Ureter (tissue), 1 donor: ENCODE data around the gene SLC35F1. TPM values are rescaled to one million over a fixed set of nuclear protein-coding genes. Genes with fewer than 3 reads are reported as not detected.
"Not testable (repeated sequence)": the region's sequence is repeated elsewhere in the genome, so short reads cannot be mapped to it uniquely, and the experiment has no call there.

Experiments
- DNase-seq: peaks from one replicate; pipeline ENCODE4 v3.0.0-alpha.2; 2020; ENCODE audit warnings: low spot score
- total RNA-seq: library from RNA; stranded (reverse); gene quantifications from one replicate; pipeline ENCODE4 v1.2.4, GENCODE V29; 2023
- donor health status: DM: yes; HTN: yes; CAD: no.

Gene SLC35F1
- total RNA-seq, 1 donor from 2014 or later, result 0.91 TPM

DNA sequence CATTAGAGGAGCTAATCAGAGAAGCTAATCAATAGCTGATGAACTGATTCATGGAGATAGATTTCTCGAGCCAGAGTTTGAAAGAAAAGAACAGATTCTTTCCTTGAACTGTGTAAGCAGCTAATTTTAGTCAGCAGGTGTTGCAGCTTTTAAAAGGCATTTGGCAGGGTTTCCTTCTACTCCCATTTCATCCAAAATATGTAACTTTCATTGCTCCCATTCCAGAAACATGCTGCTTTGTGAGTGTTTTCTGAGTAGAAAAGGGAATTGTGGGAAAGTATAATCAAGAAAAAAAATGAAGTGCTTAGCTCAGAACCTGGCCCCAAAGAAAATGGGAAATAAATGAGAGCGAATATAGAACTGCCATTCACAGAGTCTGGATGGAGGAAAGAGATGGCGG is 20.8 kb downstream of the SLC35F1 start:
- DNase-seq, result no peak

DNA sequence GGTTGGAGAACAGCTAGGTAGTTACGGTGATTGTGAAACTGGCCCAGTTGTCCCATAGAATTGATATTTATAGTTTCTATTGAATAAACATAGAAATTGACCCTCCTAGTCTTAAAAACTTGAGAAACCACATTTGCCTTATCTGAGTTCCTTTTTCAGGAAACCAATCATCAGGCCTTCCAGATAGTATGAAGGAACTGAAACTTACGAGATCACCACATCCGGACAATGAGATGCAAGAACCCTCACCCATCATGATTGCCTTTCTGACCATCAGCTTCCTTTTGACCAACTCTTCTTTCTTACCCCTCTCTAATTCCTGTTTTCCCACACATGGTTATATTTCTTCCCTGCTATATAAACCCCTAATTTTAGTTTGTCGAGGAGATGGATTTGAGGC is 21.8 kb downstream of the SLC35F1 start:
- DNase-seq, result no peak

DNA sequence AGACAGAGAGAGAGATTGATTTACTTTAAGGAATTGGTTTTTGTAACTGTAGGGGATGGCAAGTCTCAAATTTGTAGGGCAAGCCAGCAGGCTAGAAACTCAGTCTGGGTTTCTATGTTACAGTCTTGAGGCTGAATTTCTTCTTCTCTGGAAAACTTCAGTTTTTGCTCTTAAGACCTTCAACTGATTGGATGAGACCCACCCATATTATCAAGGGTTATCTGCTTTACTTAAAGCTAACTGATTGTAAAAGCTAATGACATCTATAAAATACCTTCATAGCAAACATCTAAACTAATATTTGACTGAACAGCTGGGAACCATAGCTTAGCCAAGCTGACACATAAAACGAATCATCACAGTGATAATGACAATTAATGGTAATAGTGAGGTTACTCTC is 22.4 kb downstream of the SLC35F1 start:
- no peak for DNase-seq

DNA sequence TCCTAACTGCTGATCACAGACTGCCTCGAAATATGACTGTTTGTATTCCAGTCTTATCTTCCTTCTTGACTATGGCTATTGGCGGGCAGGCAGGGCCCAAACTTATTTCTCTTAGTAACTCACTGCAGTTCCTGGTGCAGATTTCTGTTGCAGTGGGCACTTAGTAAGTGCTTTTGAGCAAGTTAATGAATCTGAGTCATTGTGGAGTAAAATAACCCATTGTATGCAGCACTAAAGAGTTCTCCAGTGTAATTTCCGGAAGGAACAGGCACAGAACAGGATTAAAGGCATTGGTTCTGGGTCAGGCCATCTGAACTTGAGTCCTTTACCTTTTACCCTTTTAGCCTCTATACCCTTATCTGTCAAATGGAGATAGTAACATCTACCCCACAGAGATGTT is 23.6 kb downstream of the SLC35F1 start:
- no peak for DNase-seq

DNA sequence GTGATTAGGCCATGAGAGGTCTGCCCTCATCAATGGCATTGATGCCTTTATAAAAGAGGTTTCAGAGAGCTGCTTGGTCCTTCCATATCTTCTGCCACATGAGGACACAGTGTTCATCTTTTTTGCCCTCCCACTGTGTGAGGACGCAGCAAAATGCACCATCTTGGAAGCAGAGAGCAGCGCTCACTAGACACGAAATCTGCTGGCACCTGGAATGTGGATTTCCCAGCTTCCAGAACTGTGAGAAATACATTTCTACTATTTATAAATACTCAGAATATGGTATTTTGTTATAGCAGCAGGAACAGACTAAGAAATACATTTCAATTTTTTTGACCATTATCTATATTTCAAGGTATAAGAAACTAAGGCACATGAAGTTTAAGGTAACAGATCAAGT is 24.9 kb downstream of the SLC35F1 start:
- no peak for DNase-seq

DNA sequence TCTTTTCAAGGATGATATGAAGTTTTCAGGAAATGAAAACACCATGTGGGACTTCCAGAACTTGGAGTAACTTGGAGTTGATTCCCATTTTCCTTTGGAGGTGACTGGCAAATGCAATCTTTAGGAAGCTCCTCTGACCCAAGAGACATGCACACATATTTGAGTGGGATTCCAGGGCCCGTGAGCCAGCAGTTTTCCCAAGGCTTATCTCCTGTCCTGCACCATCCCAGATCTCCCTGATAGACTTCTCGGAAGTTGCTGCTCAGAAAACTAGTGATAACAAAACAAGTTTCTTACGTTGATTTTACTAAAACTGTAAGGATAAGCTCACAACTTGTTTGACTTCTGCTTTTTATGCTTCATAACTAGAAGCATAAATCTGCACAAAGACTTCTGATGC is 25.6 kb downstream of the SLC35F1 start:
- DNase-seq, result no peak

DNA sequence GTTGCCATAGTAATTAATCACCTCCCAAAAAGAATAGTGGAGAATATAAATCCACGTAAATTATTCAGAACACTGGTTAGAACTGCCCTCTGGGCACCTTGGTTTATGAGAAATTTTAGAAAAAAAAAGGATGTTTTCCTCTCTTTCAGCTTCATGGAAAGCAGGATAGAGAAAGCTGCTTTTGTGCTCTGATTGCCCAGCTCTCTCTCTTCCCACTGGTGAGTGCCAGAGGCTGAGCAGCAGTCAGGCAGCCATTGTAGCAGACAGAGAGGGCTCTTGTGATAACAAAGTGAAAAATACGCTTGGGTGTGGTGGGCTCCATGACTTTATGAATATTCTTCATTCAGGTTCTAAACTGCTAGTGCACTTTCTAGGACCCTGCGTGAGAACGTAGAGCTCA is 26.4 kb downstream of the SLC35F1 start:
- no peak for DNase-seq

DNA sequence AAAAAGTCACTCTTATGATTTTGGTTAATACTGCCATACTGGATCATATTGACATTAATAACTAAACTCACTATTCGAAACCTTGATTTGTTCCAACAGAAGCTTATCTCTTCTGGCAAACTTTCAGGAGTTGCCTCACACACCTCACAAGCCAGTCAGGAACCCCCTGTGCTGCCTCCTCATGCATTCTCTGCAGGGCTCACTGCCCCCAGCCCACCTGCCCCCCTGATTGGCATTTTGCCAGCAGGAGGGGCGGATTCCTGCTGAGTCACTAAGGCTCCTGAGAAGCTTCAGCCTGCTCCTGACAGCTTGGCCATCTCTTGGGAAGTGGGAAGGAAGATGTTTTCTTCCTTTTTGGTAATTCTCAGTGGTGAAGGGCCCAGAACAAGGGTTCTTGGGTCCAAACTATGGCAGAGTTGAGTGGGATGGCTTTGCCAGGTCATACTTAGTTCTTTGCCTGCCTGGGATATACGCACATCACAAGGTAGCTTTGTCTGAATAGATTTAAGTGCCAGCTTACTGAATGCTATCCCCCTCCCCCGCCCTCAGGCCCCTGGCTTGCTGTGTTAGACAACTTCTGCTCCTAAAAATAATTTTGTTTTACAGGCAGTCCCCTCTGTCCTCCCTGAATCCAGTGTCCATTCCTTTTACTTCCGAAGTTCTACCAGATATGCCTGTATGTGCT is 31.4 kb downstream of the SLC35F1 start:
- no peak for DNase-seq

DNA sequence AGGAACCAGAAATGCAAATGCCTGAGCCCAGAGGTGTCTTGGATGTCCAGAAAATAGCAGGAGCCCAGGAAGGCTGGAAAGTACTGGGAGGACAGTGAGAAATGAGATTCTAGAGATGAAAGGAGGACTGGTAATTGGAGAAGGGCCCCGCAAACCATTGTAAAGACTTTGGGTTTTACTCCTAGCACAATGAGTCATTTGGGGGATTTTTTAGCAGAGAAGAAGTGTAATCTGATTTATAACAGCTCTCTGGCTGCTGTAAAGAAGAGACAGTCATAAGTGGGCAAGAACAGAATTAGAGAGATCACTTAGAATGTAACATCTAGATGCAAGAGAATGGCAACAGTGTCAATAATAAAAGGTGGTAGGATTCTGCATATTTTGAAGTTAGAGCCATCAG is 40.2 kb downstream of the SLC35F1 start:
- DNase-seq, result no peak

DNA sequence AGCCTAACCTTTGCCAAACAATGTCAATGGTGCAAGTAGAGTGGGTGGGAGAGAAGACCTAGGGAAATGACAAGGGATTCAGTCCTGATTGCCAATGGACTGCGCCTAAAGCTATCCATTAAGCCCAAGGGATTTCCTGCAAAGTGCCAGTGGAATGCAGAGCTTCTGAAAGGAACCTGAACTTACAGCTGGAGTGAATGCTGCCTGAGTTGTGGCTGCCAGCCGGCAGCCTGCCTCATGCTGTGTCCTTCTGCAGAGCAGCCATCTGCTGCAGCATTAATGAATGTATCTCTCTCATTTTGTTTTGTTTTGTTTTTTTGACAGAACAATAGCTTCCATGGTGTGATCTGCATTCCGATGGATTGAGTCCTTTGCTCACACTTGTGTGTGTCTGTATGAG is 44.7 kb downstream of the SLC35F1 start:
- no peak for DNase-seq

DNA sequence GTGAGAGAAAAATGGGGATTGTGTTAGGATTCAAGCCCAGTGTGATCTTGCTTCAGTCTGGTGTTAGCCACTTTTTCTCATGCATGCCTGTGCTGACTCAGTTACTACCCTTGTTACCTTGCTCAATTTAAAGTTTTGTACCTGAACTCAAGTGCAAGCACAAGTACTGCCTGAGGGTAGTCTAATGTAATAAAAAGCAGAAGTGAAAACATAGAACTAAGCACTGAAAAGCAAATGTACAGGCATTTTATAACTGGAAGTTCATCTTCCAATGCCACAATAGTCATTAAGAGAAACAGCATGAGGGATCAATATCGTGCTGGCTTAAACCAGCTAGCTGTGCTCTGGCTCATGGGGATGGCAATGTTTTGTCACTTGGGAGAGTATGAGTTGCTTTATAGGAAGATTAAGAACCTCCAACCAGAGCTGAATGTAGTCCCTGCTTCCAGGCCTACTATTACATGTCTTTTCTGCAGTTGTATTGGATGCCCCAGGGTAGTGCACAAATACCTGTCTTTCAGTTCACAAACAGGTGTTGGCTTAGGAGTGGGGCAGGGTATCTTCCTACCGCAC is 48.7 kb downstream of the SLC35F1 start:
- DNase-seq, result no peak

DNA sequence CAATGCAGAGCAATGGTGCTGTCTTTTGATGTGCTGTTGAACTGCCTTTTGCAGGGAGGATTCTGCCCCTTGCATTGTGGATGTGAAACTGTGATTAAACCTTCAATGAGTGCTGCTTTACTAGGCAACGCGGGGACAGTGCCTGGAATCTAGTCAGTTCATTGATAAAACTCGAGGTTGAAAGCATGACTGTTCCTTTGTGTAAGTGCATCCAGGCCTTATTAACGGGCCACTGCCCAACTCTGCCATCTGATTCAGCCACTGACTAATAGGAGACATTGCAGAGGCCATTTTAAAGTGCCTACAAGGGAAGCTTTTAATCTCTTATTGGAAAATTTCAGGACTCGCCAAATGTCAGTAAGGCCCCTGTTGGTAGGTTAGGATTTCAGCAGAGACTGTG is 49.3 kb downstream of the SLC35F1 start:
- no peak for DNase-seq

DNA sequence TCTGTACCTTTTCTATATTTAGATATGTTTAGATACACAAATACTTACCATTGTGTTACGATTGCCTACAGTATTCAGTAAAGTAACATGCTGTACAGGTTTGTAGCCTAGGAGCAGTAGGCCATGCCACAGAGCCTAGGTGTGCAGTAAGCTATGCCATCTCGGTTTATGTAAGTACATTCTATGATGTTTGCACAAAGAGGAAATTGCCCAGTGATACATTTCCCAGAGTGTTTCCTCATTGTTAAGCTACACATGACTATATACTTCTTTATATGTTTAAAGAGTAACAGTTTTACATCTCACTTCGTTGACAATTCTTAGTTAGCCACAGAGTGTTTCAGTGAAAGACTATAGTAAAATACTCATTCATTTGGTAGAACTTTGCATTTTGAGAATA is 51.5 kb downstream of the SLC35F1 start:
- DNase-seq, result no peak

DNA sequence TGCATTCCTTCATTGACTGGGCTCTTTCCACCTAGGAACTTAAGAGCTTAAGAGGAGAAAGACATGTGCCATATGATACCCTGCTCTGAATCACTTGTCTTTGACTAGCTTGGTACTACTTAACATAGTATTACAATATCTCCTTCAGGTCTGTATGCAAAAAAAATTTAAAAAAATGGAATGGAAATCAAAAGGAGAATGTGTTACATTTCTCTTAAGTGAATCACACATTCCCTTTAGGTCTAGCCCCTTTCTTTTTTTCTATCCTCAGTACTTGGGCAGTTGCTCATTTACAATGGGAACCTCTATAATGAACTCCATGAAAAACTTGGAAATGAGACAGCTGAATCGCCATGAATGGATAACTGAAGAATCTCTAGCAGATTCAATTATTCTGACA is 53.8 kb downstream of the SLC35F1 start:
- no peak for DNase-seq

DNA sequence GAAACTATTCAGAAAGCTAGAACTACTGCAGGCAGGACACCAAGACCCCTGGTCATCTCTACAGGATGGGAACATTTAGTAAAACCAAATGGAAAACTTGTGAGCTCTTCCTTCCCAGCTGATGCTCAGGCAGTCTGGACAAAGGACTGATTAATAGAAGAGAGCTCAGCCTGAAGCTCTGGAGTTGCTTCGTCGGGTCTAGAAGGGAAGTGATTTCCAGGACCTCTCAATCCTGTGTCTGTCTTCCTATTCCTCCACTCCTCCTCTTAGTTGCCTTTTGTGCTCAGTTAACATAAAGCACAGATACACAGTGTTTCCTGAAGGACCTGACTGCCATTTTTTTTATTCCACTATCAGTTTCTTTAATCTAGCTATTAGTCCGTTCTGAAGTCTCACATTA is 54.2 kb downstream of the SLC35F1 start:
- no peak for DNase-seq

DNA sequence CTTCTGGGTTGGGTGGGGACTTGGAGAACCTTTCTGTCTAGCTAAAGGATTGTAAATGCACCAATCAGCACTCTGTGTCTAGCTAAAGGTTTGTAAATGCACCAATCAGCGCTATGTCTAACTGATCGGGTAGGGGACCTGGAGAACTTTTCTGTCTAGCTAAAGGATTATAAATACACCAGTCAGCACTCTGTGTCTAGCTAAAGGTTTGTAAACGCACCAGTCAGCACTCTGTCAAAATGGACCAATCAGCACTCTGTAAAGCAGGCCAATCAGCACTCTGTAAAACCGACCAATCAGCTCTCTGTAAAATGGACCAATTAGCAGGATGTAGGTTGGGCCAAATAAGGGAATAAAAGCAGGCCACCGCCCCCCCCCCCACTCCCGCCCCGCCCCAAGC is 58.7 kb downstream of the SLC35F1 start:
- DNase-seq, result not testable (repeated sequence)

DNA sequence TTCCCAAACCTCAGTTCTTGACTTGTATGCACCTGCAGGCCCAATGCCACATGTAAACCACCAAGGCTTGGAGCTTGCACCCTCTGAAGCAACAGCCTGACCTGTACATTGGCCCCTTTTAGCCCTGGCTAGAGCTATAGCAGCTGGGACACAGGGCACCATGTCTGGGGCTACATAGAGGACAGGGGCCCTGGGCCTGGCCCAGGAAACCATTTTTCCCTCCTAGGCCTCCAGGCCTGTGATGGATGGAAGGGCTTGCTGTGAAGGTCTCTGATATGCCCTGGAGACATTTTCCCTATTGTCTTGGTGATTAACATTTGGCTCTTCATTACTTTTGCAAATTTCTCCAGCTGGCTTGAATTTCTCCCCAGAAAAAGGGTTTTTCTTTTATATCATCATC is 64.6 kb downstream of the SLC35F1 start:
- no peak for DNase-seq

DNA sequence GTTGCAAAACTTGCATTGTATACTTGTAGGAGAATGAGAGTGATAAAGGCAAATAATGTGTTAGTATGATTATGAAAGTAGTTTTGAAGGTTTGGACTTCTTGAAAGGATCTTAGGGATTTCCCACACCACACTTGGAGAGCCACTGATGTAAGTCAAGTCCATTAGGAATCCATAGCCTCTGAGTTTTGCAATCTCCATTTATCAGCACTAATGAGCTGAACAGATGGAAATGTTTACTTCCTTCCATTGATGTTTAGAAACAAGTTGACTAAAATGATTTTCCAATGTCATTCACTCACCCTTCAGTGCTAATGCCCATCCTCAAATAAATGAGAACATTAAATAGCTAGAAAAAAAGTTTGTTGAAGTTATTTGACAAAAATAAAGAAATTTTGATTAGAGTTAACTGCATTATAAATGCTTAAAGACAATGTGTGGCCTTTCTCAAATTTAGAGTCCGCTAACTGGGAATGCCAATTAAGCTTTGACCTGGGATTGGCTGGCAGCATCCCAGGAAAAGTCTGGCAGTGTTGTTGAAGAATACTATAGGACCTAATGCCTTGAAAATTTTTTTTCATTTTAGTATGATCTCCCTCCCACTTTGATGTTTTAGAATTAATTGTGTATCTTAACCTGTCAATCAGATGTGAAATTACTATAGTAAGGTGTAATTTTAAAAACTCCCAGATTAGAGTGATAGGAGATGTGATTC is 68.0 kb downstream of the SLC35F1 start:
- no peak for DNase-seq

DNA sequence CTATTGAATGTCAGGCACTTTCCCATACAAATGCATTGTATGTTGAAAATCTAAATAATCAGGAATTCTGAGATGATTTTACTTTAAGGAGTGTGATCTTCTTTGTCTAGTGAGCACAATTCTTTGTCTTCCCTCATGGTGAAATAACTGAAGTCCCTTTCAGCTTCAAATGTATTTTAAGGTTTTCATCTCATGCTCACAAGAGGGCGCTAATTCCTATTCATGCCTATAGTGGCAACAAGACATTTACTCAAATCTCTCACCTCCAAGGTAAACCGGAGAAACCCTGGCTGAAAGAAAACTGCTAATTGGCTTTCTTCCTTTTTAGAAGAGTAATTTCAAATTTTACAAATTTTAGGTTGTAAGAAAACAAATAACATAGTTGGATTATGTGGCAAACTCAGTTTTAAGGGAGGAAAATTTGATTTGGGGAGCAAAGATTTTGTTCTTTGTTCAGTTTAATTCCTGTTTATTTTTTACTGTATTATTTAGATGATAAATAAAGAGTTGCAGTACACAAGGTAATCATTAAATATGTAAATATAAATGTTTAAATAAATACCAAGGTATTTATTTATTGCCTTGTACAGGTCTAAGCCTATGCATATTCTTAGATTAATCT is 69.1 kb downstream of the SLC35F1 start:
- DNase-seq, result no peak

DNA sequence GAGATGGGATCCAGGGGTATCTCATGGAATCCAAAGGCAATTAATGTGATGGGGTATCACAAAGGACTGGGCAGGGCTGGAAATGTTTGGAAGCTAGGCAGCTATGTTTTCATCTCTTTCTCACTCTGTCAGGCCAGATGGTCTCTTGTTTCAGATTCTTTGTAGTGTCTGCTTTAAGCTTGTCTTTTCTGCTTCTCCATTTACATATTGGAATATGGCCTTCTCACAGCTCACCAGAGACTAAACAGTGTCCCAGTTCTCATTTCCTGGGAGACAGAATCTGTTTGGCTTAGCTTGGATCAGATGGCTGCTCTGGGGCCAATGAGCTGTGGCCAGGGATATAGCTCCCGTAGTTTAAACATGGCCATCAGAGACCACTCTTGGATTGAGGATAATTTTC is 78.9 kb downstream of the SLC35F1 start:
- DNase-seq, result no peak

DNA sequence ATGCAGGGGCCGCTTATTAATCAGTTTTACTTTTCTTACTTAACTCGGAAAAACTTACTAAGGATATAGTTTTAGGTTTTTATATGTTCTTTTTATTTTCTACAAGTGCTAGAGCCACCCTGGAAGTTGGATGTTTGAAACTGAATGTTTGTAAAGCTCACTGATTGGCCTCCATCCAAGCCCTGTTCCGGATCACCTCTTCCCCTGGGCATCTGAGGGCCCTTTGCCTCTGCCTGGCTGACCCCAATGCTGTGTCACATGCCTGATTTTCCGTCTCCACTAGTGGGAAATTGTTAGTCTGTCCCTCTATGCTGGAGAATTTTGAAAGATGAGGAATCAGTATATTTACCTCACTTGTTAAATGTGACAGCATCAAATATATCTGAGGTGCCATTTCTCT is 79.3 kb downstream of the SLC35F1 start:
- no peak for DNase-seq

DNA sequence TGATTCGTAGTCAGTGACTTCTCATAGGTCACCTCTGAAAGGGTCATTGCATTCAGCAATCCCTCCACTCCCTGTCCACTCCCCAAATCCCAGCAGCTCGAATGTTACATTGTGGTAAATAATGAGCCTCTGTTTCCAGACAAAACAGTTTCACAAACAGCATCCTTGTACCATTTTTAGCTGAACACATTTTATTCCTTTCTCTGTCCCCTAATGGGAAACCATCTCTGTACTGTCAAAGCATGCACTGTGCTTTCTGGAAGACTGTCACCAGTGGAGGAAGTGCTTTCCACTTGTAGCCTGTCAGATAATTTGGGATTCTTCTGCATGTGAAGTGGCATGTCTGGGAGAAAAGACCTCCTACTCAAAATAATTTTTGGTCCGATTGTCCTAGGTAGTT is 82.0 kb downstream of the SLC35F1 start:
- no peak for DNase-seq

DNA sequence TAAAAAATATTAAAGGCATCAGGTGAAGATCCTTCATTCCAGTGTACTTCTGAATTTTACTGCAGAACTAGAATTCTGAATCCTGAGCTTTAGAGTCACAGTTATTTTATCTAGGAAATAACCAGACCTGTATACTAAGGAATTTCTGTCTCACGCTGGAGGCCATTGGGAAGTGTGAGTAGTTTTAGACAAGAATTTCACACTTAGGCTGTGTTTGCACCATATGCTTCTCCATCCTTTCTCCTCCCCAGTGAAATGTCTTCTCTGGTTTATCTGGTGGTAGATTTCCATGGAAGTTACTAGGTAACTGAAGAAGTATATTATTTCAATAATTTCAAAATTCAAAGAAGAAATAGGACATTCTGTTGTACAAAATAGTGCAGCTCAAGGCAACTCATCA is 83.1 kb downstream of the SLC35F1 start:
- no peak for DNase-seq
